Activated B cell treated with CpG ODN at 0.5 μM for 24 hours (primary cell): Measurements from ENCODE around the gene POLL. TPM values are rescaled to one million over a fixed set of nuclear protein-coding genes. Genes with fewer than 3 reads are reported as not detected.

Experiments
- ATAC-seq: fragments of 200-7000 bp; cut with Tn5 transposase; one replicate; pipeline ENCODE4 v1.10.0; 2021; ENCODE audit warnings: low read depth, mild to moderate bottlenecking, moderate library complexity
- CTCF ChIA-PET: fragments of 350-600 bp; sonication (Branson Sonifier 250); formaldehyde crosslinking; loops from one replicate; lab custom pipeline; 2021; ENCODE audit warnings: antibody characterized with exemption; lab: Charles Lee
- POLR2A ChIA-PET: fragments of 350-600 bp; sonication (Branson Sonifier 250); formaldehyde crosslinking; loops from one replicate; lab custom pipeline; 2021; ENCODE audit warnings: antibody characterized with exemption; lab: Charles Lee
- DNase-seq: peaks from one replicate; pipeline ENCODE4 v3.0.0; 2022
- H3K27ac Mint-ChIP-seq: one replicate; pipeline ENCODE4 v1.8.0; 2020; ENCODE audit warnings: mixed read lengths
- H3K27me3 Mint-ChIP-seq: one replicate; pipeline ENCODE4 v1.8.0; 2021; ENCODE audit warnings: mixed read lengths
- H3K36me3 Mint-ChIP-seq: one replicate; pipeline ENCODE4 v1.8.0; 2021; ENCODE audit warnings: low read depth, mixed read lengths
- H3K4me1 Mint-ChIP-seq: one replicate; pipeline ENCODE4 v1.8.0; 2021; ENCODE audit warnings: mixed read lengths
- H3K4me3 Mint-ChIP-seq: one replicate; pipeline ENCODE4 v1.8.0; 2020; ENCODE audit warnings: mild to moderate bottlenecking, mixed read lengths
- H3K9me3 Mint-ChIP-seq: one replicate; pipeline ENCODE4 v1.8.0; 2020; ENCODE audit warnings: mixed read lengths
- CTCF ChIP-seq: fragments of 200-600 bp; IDR thresholded peaks from one replicate; pipeline ENCODE4 v1.8.0; 2022; ENCODE audit warnings: antibody characterized with exemption, mild to moderate bottlenecking
- intact Hi-C: fragments of 100-400 bp; cut with micrococcal nuclease; formaldehyde crosslinking; loops from one replicate; pipeline ENCODE4 v1.15.1; 2024
- total RNA-seq: library from RNA; stranded (reverse); gene quantifications from 2 replicates; pipeline ENCODE4 v1.2.3, GENCODE V29; 2022

The POLL gene
- total RNA-seq, 1 donor from 2014 or later: 39.5 TPM

DNA sequence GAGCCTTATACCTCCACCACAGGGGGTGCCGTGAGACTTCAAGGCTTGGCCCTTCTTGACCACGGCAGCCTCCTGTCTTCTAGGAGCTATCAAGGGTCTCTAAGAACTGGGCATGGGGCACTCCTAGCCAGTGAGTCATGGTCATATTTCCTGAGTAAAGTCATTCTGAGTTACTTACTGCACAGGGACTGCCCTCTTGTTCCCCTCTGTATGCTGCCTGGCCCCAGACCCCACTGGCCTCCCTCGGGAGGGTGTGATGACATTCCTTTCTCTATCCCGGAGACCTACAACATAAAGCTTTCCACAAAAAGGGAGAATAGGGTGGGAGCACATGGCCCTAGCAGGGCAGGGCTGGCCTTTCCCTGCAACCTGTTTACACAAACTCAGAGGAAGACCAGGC, 21.4 kb upstream of the POLL start:
- ATAC-seq (no peak), DNase-seq (no peak)
- H3K9me3 Mint-ChIP-seq: no peaks in the 10 kb centered on the region
- intact Hi-C loops: no loop called here
- H3K4me1 Mint-ChIP-seq: no peaks in the 10 kb centered on the region
- no peak for TF ChIP-seq CTCF
- ChIA-PET CTCF (no interaction called here), POLR2A (no interaction called here)
- H3K27me3 Mint-ChIP-seq: no peaks in the 10 kb centered on the region
- peaks cover 68% of the 10 kb centered on the region for H3K36me3 Mint-ChIP-seq
- no peak overlapping the region for H3K27ac Mint-ChIP-seq
- no peak overlapping the region for H3K4me3 Mint-ChIP-seq

DNA sequence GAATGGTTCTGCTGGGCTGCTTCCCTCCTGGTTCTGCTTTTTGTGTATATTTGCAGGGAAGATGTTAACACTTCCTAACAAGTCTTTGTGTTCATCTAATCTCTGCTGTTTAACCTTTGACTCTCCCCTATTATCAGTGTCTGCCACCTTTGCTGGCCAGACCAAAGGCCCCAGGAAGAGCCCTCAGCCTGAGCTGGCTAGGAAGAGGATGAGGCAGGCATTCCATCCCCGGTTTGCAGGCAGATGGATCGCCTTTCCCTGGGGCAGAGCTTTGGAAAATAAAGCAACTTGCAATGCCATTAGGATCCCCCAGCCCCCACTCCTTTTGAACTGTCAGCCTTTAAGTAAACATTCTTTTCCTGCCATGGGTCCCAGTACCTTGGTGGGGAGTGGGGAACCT, 19.1 kb upstream of the POLL start:
- intact Hi-C loops: no loop called here
- ATAC-seq: no peak
- Mint-ChIP-seq H3K27me3 (no peaks in the 10 kb centered on the region), H3K36me3 (peaks cover 66% of the 10 kb centered on the region), H3K4me1 (no peaks in the 10 kb centered on the region), H3K9me3 (no peaks in the 10 kb centered on the region), H3K4me3 (no peak overlapping the region), H3K27ac (no peak overlapping the region)
- ChIA-PET POLR2A (no interaction called here), CTCF (interaction anchor here (0.7 kb wide), 1 partner anchor 172 kb away, joined by 3 read pairs; no protein-coding TSS in a partner anchor)
- no peak for TF ChIP-seq CTCF
- no peak for DNase-seq

GRCh38 chr10:101602761-101603398, 14.8 kb upstream of the POLL start:
- Mint-ChIP-seq H3K27me3 (no peaks in the 10 kb centered on the region), H3K36me3 (peaks cover 27% of the 10 kb centered on the region), H3K9me3 (no peaks in the 10 kb centered on the region), H3K27ac (no peak overlapping the region), H3K4me3 (no peak overlapping the region), H3K4me1 (no peaks in the 10 kb centered on the region)
- intact Hi-C loops: loop anchor here (1.0 to 2.0 kb wide), 2 partner anchors 178 to 470 kb away; no protein-coding TSS in a partner anchor
- POLR2A ChIA-PET: interaction anchor here (0.6 to 2.0 kb wide), 4 partner anchors 91 to 405 kb away, joined by 3 to 7 read pairs (median 4); no protein-coding TSS in a partner anchor
- no peak for TF ChIP-seq CTCF
- ATAC-seq: peak; percentile 75
- peak; percentile 36 for DNase-seq
- CTCF ChIA-PET: interaction anchor here (0.6 to 1.7 kb wide), 10 partner anchors 14 to 407 kb away, joined by 3 to 13 read pairs (median 3); no protein-coding TSS in a partner anchor

DNA sequence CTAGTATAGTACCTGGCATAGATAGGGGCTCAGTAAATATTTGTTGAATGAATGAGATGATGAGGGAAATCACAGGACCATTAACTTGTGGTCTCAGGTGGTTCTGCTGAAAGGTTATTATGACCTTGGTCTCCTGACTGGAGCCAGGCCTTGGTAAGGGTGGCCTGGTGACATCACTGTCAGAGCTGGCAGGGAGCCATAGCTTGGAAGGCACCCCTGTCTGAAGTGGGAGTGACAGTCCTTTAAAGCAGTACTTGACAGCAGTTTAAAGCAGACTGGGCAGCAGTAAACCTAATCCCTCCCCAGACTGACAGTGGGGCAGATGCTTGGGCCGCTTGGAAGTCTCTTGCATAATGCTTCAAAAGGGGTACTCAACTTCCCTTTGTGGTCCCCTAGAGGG, 13.5 kb upstream of the POLL start:
- no peaks in the 10 kb centered on the region for H3K4me1 Mint-ChIP-seq
- ATAC-seq (no peak), DNase-seq (no peak)
- H3K27me3 Mint-ChIP-seq: no peaks in the 10 kb centered on the region
- intact Hi-C loops: no loop called here
- ChIA-PET POLR2A (no interaction called here), CTCF (interaction anchor here (2.3 kb wide), 1 partner anchor 181 kb away, joined by 11 read pairs; no protein-coding TSS in a partner anchor)
- peaks cover 20% of the 10 kb centered on the region for H3K36me3 Mint-ChIP-seq
- H3K9me3 Mint-ChIP-seq: no peaks in the 10 kb centered on the region
- TF ChIP-seq CTCF: no peak
- H3K27ac Mint-ChIP-seq: no peak overlapping the region
- no peak overlapping the region for H3K4me3 Mint-ChIP-seq

GRCh38 chr10:101597091-101597900, 9.2 kb upstream of the POLL start:
- intact Hi-C loops: no loop called here
- Mint-ChIP-seq H3K27ac (no peak overlapping the region), H3K36me3 (no peaks in the 10 kb centered on the region), H3K9me3 (no peaks in the 10 kb centered on the region), H3K4me3 (no peak overlapping the region), H3K4me1 (no peaks in the 10 kb centered on the region), H3K27me3 (no peaks in the 10 kb centered on the region)
- DNase-seq (no peak), ATAC-seq (no peak)
- POLR2A ChIA-PET: interaction anchor here (1.3 kb wide), 1 partner anchor 9 kb away, joined by 4 read pairs; the partner anchor contains the start of genes DPCD and POLL
- TF ChIP-seq CTCF: no peak
- CTCF ChIA-PET: no interaction called here
